Lung (tissue), 12 donors: Measurements from ENCODE around the gene MMD. TPM values are rescaled to one million over a fixed set of nuclear protein-coding genes. Genes with fewer than 3 reads are reported as not detected.

Experiments used
- ATAC-seq: fragments of 200-7000 bp; cut with Tn5 transposase; one replicate; pipeline ENCODE4 v1.9.1; 2020; ENCODE audit warnings: moderate number of reproducible peaks; ENCODE audit not compliant: insufficient read depth, low FRiP score
- DNase-seq, 3 donors: peaks; one replicate each; pipeline ENCODE4 v3.0.0-alpha.2; 2013 to 2017
- H3K27ac ChIP-seq, 2 donors: one replicate each; pipeline ENCODE4 v1.5.1; 2013; ENCODE audit warnings: mild to moderate bottlenecking in 2 of 2, moderate library complexity in 2 of 2, control low read depth in 1 of 2, inconsistent platforms in 1 of 2, low read depth in 1 of 2, low read length in 1 of 2
- H3K27me3 ChIP-seq, 3 donors: one replicate each; pipeline ENCODE4 v1.5.1; 2013; ENCODE audit warnings: low read length in 2 of 3; ENCODE audit not compliant: control insufficient read depth in 3 of 3, insufficient read depth in 3 of 3
- H3K36me3 ChIP-seq, 4 donors: one replicate each; pipeline ENCODE4 v1.5.1; 2013; ENCODE audit warnings: low read length in 4 of 4, mild to moderate bottlenecking in 1 of 4, moderate library complexity in 1 of 4; ENCODE audit not compliant: control insufficient read depth in 4 of 4, insufficient read depth in 4 of 4
- H3K4me1 ChIP-seq, 5 donors: one replicate each; pipeline ENCODE4 v1.5.1; 2013; ENCODE audit warnings: low read length in 5 of 5, mild to moderate bottlenecking in 2 of 5, moderate library complexity in 1 of 5; ENCODE audit not compliant: control insufficient read depth in 5 of 5, insufficient read depth in 5 of 5
- H3K4me3 ChIP-seq: one replicate; pipeline ENCODE4 v1.5.1; 2013; ENCODE audit warnings: mild to moderate bottlenecking, control low read depth, moderate library complexity
- H3K9ac ChIP-seq, 2 donors: one replicate each; pipeline ENCODE4 v1.5.1; 2013; ENCODE audit warnings: low read length in 2 of 2, control low read depth in 1 of 2; ENCODE audit not compliant: insufficient read depth in 1 of 2
- H3K9me3 ChIP-seq, 4 donors: one replicate each; pipeline ENCODE4 v1.5.1; 2013; ENCODE audit warnings: low read length in 3 of 4, mild to moderate bottlenecking in 1 of 4, moderate library complexity in 1 of 4; ENCODE audit not compliant: control insufficient read depth in 4 of 4, insufficient read depth in 3 of 4
- CTCF ChIP-seq: IDR thresholded peaks from 2 replicates; pipeline ENCODE4 v1.5.1; 2012; ENCODE audit warnings: mild to moderate bottlenecking; ENCODE audit errors: control extremely low read depth, extremely low read depth
- WGBS, 2 donors: extraction: QIAGEN DNeasy Blood & Tissue Kit; methylation state at CpG; one replicate each; pipeline ENCODE4 v1.1.7; 2013; 5-methylcytosine and 5-hydroxymethylcytosine counted together
- polyA plus RNA-seq, 2 donors: library from polyadenylated mRNA; stranded (reverse); fragments of 200-250 nt; gene quantifications; one replicate each; pipeline ENCODE4 v1.2.1, GENCODE V29; 2013
- total RNA-seq, 2 donors: library from RNA; depleted of rRNA in 1 of 2; stranded (reverse); fragments of >200 nt in 1 of 2; gene quantifications; one replicate each; pipeline ENCODE4 v1.2.1, GENCODE V29; 2014 to 2021
- donor health status: control.
- donor health status: control.
- donor health status: Bipolar disorder and iron deficiency.
- donor health status: healthy.
- donor health status: DM: yes; HTN: yes; CAD: no.

The MMD gene
- total and polyA plus RNA-seq, 4 donors = 10.9 to 19.0 (median 13.5) TPM

- ATAC-seq (no peak), DNase-seq (peak in 1 of 3 donors; percentile 28)
- Histone ChIP-seq H3K27ac (peak overlapping the region; percentile 70 to 92), H3K9ac (peak overlapping the region in 1 of 2 donors; percentile 8), H3K36me3 (no peaks in the 10 kb centered on the region), H3K4me3 (no peak overlapping the region), H3K27me3 (no peaks in the 10 kb centered on the region), H3K9me3 (peaks cover 0 to 2% (median 0%) of the 10 kb centered on the region in 4 donors), H3K4me1 (peaks cover 3 to 16% (median 9%) of the 10 kb centered on the region in 5 donors)
- no peak for TF ChIP-seq CTCF
- WGBS, 2 donors = 12 to 38% methylated on average over 6 of the region's 6 CpGs
Observed at GRCh38 chr17:55420067-55420775, 1.4 kb downstream of the MMD start.

GRCh38 chr17:55418369-55419268 lies 3.0 kb downstream of the MMD start:
- DNase-seq (no peak), ATAC-seq (no peak)
- Histone ChIP-seq H3K4me1 (peaks cover 3 to 20% (median 9%) of the 10 kb centered on the region in 5 donors), H3K9me3 (peaks cover 0 to 2% (median 0%) of the 10 kb centered on the region in 4 donors), H3K27ac (no peak overlapping the region), H3K4me3 (no peak overlapping the region), H3K27me3 (no peaks in the 10 kb centered on the region), H3K9ac (no peak overlapping the region), H3K36me3 (peaks cover 0 to 5% (median 3%) of the 10 kb centered on the region in 4 donors)
- 90% methylated on average over 3 of the region's 3 CpGs for WGBS, 2 donors
- no peak for TF ChIP-seq CTCF

- Histone ChIP-seq H3K4me1 (peaks cover 3 to 20% (median 9%) of the 10 kb centered on the region in 5 donors), H3K36me3 (peaks cover under 1 to 10% (median 3%) of the 10 kb centered on the region in 4 donors), H3K4me3 (no peak overlapping the region), H3K27me3 (no peaks in the 10 kb centered on the region), H3K9me3 (peaks cover 0 to 2% (median 0%) of the 10 kb centered on the region in 4 donors), H3K27ac (peak overlapping the region in 1 of 2 donors; percentile 82), H3K9ac (no peak overlapping the region)
- TF ChIP-seq CTCF = no peak
- 98% methylated on average over 4 of the region's 4 CpGs for WGBS, 2 donors
- no peak for ATAC-seq
- DNase-seq = no peak
Observed at GRCh38 chr17:55417411-55418268, 4.0 kb downstream of the MMD start.
